Fibroblast of skin of left quadriceps (primary cell): ENCODE results near the gene ARL5B.

Experiments
- DNase-seq, 2 experiments: peaks; one replicate each; pipeline ENCODE4 v3.0.0-alpha.2; 2013; ENCODE audit warnings: low read depth in 2 of 2

The ARL5B gene

DNA sequence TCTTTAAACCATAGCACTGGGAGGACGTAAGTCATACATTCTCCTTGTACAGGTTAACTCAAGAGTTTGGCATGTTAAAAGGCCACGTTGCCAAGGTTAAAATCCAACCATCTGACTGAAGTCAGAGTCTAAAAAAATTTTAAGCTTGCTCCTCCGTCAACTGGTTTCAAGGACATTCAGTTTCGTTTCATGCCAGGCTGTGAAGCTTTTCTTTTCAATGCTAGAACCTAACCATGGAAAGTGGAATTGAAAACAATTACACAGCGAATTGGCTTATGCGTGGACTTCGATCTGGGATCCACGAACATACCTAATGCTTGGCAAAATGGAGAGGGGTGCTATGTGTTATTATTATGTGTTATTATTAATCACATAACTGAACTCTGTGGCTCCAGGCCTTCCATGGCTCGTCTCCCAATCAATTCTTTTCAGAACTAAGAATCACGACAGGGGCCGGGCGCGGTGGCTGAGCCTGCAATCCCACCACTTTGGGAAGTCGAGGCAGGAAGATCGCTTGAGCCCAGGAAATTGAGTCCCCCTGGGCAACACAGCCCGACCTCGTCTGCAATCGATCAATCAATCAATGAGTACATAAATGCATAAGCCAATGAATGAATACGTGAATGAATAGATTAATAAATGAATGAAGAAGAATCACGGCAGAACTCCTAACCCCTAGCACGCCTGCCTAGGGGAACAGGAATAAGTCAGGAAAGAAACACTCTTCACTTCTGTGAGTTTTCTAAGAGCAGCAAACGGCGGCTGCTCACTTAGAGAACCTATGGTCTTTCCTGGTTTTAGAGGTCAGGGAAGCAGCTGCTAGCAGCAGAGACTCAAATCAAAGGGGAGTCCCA is 733 bp upstream of the ARL5B start:
- no peak for DNase-seq

DNA sequence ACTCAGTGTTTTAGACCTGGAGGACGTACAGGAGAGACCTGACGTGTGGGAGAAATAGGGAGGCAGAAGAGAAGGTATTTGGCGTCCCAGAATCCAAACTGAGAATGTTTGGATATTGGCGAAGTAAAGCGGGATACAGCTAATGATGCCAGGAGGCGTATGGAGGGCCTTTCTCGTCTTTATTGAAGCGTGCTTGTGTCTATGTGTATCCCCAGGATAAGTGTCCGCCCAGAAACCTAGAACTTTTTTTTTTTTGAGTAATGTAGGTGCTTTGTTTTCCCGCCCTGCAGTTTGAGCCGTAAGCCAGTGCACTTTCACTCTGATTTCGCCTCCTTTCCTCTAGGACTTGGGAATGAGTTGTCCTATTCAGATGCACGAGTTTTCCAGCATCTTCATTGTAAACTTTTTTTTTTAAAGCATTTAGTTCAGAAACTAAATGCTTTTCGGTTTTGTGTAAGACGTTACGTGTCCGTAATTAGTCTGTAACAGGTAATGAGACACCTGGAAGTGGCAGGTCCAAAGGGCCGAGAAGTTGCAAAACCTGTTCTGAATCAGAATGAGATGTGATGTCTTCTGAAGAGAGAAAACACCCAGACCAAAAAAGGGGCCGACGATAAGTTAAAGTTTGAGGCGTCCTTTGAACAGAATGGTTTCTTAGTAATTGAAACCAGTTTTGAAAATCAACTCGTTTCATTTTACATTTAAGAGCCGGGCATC is 746 bp downstream of the ARL5B start:
- DNase-seq = no peak

DNA sequence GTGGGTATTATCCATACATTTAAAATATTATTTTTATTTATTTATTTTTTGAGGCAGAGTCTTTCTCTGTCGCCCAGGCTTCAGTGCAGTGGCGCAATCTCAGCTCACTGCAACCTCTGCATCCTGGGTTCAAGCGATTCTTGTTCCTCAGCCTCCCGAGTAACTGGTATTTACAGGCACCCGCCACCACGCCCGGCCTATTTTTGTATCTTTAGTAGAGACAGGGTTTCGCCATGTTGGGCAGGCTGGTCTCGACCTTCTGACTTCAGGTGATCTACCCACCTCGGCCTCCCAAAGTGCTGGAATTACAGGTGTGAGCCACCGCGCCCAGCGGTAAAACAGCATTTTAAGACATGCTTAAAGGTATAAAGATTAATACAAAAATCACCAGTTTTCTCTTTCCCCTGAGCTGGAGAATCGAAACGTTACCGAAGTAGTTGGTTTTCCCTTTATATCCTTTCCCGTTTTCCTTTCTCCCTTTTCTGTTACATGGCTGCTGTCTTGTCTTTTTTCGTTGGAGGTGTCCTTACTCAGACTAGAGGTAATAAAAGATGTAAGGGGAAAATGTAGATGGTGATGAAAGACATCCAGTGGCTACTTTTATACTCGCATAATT is 1.7 kb downstream of the ARL5B start:
- DNase-seq = no peak

DNA sequence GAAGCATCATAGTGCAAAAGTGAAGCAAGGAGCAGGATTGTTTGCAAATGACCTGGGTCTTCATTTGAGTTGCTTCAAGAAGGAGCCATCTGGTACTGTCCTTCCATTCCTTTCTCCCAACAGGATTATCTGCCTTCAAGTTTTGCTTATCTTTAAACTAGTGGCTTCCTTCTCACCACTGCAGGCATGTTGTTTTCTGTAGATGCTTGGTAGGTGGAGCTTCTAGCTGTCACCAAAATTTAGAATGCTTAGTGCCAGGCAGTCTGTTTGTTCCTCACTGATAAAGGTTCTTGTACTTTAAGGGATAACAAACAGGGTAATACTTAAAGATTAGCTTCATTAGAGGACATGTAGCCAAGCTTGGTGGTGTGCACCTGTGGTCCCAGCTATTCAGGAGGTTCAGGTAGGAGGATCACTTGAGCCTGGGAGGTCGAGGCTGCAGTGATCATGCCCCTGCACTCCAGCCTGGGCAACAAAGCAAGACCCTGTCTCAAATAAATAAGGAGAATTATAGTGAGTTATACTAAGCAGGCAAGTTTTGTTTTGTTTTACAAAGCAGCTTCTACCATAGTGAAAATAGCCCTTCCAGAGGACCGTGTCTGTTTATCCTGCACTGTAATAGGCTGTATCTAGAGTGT is 5.7 kb downstream of the ARL5B start:
- DNase-seq = no peak

DNA sequence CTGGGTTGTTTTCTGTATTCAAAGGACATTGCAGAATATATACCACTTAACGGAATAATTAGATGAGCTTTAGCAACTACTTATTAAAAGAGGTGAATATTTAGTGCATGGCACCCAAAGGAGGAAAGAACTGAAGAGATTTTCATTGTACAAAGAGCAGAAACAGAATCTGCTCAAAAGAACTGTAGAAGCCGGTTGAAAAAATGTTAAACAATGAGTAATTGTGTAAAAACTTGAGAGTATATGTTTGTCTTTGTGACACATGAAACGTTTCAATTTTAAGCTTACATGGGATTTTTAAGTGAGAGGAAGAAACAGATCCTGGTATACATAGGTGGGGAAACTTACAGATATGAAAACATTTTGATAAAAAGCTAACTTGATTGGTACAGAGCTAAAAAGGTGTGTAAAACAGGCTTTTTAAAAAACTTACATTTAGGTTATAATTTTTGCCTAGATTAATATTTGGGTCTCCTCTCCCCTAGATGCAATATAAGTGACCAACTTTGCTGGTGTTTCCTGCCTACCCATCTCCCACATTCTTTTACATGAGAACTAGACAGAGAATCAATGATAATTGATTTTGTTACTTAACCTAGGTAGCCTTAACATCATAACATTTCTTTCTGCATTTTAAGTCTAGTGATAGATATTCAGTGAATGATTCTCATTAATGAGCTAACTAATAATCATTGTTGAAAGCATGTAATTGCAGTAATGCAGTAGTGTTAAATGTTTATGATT is 6.8 kb downstream of the ARL5B start:
- DNase-seq = no peak

DNA sequence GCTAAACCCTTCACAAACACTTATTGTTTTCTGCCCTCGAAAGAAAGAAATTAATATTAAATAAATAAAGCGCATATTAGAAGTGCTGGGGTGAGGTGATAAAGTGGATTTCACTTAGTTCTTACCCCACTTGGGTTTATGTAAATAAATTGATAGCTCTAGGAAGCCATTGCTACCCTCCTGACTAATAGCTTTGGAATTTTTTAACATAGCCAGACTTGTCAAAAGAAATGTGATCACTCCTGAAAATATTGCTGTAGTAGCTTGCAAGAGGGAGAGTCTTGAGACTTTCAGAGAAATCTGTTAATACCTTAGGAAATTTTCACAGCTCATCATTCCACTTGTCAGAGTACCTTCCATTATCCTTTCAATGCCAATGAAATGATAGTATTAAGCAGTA is 7.6 kb downstream of the ARL5B start:
- peak; percentile 55 to 56 for DNase-seq

DNA sequence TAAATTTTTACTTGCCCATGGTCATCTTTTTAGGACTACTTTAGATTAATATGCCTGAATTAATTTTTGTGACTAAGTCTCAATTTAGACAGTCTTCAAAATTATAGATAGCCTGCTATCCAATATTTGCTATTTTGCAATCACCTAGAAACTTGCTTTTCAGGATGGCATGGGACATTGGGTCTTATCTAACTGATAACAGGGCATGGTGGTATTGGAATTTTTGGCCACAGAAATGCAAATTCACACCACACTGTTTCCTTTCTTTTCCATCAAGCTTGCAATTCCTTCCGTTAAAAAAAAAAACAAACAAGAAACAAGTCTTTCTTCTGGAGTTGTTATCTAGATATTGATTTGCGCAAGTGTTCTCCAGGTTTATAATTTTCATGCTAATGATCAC is 8.8 kb downstream of the ARL5B start:
- no peak for DNase-seq

DNA sequence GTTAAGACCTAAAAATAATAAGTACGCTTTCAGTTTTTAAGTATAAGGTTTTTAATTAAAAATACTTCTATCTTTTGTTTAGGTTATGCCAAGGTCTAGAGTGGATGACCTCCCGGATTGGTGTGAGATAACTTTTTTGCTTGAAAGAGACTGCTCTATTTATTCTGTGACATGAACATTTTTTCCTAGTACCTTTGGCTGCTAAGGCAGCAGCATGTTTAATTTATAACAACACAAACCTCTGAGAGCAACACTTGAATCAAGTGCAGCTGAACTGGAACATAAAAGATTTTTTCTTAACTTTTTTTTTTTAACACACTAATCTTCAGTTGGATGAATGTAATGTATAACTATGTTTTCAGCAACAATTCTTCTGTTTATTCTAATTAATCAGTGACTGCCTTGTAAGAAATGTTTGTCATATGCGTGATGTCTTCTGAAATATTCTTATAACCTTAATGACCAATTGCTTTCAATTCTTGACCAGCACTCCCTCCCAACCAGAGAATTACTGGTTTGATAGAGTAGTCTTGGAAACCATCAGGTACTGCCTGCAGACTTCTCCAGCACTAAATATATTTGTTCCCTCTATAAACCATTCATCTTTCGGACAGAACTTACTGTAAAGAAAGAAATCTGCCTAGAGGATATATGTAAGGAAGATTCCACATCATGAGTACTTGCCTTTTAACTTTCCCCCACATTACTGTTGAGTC is 16.0 kb downstream of the ARL5B start:
- DNase-seq = no peak

DNA sequence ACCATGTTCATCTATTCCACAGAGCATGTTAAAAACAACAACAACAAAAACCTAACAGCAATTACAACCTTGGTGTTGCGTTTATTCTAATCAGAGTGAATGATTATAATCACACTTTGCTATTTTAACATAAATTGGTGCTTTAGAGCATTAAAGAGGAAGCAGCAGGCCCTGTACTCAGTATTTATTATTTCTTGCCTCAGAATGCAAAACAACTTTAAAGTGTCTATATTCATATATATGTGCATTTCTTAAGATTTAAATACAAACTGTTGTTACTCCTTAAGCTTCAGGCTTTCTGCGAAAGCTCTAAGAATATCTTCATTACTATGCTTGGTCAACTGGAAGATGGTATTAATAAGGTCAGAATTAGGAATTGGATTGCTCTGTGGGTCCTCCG is 21.5 kb downstream of the ARL5B start:
- no peak for DNase-seq

DNA sequence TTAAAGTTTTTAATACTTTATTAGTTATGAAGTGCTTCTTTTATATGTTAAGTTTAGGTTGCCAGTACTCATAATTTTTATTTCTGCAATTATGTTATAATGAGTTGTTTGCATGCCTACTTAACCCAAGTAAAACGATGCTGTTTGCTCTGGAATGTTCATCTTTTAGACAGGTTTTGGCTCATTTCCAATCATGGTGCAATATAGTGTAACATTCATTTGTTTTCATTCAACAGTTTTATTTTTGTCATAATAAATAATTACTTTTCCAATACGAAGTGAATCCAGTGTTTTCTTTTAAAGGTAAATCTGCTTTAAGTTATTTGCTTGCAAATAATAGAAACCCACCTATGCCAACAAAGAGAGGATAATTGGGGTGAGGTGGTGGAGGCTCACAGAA is 22.1 kb downstream of the ARL5B start:
- peak; percentile 60 for DNase-seq

DNA sequence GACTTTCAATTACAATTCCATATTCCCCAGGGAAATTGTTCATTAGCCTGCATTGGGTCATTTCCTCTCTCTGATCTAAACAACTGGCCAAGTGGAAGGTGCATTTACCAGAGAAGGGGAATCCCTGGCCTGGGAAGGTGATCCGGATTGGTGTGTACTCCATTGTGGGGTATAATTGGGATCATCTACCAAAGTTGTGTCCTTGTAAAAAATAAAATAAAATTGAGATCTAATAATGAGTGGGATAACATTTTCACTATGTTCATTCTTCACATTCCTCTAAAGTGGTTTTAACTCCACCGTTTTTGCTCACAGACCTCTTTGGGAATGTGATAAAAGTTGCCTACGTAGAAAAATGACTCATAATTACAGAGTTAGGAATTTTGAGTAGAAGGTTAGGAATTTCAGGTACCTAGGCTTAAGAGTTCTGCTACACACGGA is 22.8 kb downstream of the ARL5B start:
- peak in 1 of 2 experiments; percentile 38 for DNase-seq

DNA sequence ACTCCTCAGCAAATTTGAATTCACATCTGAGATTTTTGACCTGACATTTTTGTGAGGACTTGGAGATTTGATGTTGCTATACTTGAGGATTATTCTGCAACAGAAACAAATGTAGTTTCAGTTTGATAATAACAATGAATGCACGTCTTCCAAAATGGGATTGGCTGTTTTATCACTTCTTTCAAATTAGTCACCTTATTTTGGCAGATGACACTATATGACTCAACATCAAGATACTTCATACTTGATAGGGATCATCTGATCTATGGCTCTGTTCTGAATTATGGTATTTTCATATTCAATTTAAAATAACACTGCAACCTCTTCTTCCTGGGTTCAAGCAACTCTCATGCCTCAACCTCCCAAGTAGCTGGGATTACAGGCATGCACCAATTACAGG is 24.2 kb downstream of the ARL5B start:
- DNase-seq = peak in 1 of 2 experiments; percentile 36

DNA sequence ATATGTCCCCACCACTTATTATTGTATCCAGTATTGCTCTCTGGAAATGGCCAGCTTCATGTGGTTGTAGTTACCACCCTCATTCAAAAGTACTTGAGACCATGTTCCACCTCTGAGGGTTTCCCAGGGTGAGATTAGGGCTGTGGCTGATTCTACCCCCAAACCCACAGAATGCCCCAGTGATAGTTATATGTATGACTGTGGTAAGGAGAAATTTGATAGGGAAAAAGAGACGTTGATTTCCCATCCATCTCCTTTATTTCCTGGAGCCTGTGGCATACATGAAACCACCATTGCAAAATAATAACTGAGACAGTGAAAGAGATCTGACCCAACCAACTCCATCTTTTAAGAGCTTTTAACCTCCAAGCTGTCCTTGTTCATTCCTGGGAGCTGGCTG is 25.2 kb downstream of the ARL5B start:
- DNase-seq = no peak

DNA sequence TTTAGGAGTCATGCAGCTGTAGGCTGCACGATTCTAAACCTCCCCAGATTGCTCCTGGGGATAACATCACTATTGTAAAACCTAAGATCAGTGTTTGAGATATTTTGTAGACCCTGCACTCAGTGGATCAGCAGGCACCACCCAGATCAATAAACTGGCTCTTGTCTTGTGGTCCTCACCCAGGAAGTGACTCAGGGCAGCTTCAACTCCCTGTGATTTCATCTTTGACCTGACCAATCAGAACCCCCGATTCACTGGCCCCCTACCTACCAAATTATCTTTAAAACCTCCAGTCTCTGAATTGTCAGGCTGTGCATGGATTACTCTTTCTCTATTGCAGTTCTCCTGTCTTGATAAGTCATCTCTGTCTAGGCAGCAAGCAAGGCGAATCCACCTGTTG is 25.7 kb downstream of the ARL5B start:
- no peak for DNase-seq

DNA sequence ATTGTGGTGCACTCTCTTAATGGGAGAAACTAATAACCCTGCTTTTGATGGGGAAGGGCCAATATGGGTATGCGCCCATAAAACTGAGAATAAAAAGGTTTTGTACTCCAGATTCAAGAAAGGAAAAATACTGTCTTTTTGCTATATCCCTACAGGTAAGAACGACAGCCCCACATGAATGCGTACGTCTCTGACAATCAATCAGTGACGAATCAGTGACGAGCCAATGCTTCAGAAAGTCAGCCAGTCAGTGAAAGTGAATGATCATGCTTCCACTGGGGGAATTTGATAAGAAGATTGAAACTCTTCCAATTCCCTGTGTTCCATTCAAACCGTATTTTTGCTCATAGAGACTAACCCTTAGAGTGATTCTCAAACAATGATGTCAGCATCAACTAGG is 26.3 kb downstream of the ARL5B start:
- DNase-seq = no peak

DNA sequence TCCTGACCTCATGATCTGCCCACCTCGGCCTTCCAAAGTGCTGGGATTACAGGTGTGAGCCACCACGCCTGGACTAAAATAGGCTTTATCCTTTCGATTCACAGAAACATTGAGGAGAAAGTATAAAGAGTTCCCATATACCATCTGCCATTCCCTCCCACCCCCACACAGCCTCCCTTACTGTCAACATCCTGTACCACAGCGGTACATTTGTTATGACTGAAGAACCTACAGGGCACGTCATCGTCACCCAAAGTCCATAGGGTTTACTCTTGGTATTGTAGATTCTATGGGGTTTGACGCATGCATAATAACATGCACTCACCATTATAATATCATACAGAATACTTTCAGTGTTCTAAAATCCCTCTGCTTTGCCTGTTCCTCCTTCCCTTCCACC is 28.0 kb downstream of the ARL5B start:
- DNase-seq = no peak

DNA sequence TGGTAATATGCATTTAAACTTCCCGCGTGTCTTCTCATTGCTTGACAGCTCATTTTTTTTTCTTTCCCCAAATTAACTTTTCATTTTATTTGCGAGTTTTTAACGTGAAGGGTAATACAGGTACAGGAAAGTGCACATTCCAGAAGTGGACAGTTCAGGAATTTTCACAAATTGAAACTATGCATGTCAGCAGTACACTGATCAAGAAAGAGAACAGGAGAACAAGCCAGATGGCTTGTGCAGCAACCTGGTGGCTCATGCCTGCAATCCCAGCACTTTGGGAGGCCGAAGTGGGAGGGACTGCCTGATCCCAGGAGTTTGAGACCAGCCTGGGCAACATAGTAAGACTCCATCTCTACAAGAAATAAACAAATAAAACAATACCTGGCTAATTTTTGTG is 28.5 kb downstream of the ARL5B start:
- no peak for DNase-seq

DNA sequence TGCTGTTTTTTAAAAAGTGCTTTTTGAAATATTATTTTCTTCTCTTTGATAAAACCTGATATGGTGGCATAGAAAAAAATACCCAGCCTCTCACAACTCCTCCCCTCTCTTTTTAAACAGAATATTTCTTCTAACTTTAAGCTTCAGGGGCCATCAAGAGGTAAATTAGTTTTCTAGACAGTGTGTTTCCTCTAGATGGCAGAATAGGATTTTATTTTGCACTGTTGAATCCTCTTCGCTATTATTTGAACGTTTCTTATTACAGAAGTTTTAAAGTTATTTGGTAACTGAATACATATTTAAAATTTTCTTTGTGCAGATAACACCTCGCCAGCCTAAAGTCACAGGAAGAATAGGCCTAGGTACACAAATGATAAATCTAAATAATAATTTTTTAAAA is 30.3 kb downstream of the ARL5B start:
- no peak for DNase-seq

DNA sequence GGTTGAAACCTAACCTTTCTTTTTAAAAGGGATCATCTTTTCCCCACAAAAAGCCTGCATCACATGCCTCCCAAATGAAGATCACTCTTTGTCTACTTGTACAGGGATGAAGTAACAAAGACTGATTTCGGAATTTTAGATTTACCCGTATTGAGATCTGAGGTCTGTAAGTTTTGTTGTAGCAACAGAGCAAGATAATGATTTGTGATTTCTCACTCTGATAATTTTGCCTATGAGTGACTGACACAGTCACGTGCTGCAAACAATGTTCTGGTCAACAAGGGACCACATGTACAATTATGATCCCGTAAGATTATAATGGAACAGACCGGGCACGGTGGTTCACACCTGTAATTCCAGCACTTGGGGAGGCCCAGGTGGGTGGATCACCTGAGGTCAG is 31.3 kb downstream of the ARL5B start:
- no peak for DNase-seq

DNA sequence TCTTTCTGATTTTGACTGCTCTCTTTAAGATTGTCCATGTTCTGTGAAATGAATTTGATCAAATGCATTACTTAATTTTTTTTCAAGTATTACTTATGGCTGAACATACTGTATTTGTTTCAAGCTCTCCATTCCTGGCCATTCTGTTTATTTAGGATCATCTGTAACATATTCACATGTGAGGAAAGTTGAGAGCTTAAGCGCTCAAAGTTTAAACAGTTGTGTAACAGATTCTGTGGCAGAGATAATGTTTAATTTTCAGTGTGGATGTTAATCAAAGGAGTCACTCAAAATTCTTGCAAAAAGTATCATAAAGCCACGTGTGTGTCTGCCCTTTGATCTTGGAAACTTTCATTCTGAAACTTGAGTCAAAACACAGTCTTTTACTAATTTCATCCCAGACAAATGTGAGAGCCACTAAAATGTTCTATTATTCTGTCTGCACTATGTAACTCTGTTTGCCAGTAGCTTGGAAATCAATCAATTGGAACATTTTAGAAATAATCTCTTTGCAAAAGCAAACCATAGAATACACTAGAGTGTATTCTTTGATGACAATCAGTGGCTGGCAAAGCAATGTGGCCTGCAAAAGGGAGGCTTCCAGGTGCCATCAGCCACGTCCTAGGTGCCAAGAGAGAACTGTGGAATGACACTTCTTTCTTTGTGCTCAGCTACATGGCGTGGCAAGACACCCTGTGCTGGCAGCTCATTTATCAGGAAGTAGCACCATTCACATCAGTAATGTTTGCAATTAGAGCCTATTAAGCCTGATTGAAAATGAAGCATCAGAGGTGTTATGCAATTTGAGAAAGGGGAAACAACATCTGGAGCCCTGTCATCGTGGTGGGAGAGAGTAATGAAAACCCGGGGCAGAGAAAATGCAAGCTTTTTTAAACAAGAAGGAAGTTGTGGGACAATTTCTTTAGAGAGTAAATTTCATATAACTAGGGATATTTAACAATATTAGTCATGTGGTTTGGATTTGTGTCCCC is 40.9 kb downstream of the ARL5B start:
- no peak for DNase-seq
